HUES48 (cell line): ENCODE measurements around the gene CWF19L1.

Experiments used
- H3K27ac ChIP-seq: one replicate; pipeline ENCODE4 v1.7.0; 2013; ENCODE audit warnings: low read depth, low read length, inconsistent platforms
- H3K27me3 ChIP-seq: 2 replicates; pipeline ENCODE4 v1.6.1; 2013; ENCODE audit warnings: mild to moderate bottlenecking, low read length; ENCODE audit not compliant: control insufficient read depth, insufficient read depth
- H3K36me3 ChIP-seq: 2 replicates; pipeline ENCODE4 v1.6.1; 2013; ENCODE audit warnings: low read length; ENCODE audit not compliant: control insufficient read depth, insufficient read depth
- H3K4me1 ChIP-seq: 2 replicates; pipeline ENCODE4 v1.6.1; 2013; ENCODE audit warnings: mild to moderate bottlenecking, low read length; ENCODE audit not compliant: control insufficient read depth, insufficient read depth
- H3K4me3 ChIP-seq: 2 replicates; pipeline ENCODE4 v1.5.1; 2013; ENCODE audit warnings: mild to moderate bottlenecking, low read depth, low read length
- H3K9ac ChIP-seq: 2 replicates; pipeline ENCODE4 v1.6.1; 2013; ENCODE audit warnings: mild to moderate bottlenecking, low read depth, low read length, moderate library complexity
- H3K9me3 ChIP-seq: 2 replicates; pipeline ENCODE4 v1.6.1; 2013; ENCODE audit warnings: low read length; ENCODE audit not compliant: control insufficient read depth, insufficient read depth

Gene CWF19L1

GRCh38 chr10:100204370-100204769 is 63.1 kb downstream of the CWF19L1 start:
- Histone ChIP-seq H3K36me3 (peaks cover 84% of the 10 kb centered on the region), H3K27ac (no peak overlapping the region), H3K9me3 (no peaks in the 10 kb centered on the region)

GRCh38 chr10:100201549-100201948 is 65.9 kb downstream of the CWF19L1 start:
- Histone ChIP-seq H3K4me3 (no peak overlapping the region), H3K27me3 (no peaks in the 10 kb centered on the region), H3K27ac (no peak overlapping the region), H3K36me3 (peaks cover 84% of the 10 kb centered on the region), H3K9ac (no peak overlapping the region), H3K9me3 (no peaks in the 10 kb centered on the region), H3K4me1 (no peaks in the 10 kb centered on the region)

More at GRCh38 chr10:100204370-100204769, 63.1 kb downstream of the CWF19L1 start:
- H3K27me3 ChIP-seq: no peaks in the 10 kb centered on the region
- peaks cover 1% of the 10 kb centered on the region; the same call in 1 of the 2 replicates for H3K4me1 ChIP-seq
- H3K4me3 ChIP-seq: no peak overlapping the region
- H3K9ac ChIP-seq: no peak overlapping the region

GRCh38 chr10:100194711-100195110 is 72.7 kb downstream of the CWF19L1 start:
- no peaks in the 10 kb centered on the region for H3K9me3 ChIP-seq
- no peak overlapping the region for H3K9ac ChIP-seq
- no peaks in the 10 kb centered on the region for H3K4me1 ChIP-seq
- H3K27ac ChIP-seq: no peak overlapping the region
- H3K27me3 ChIP-seq: no peaks in the 10 kb centered on the region
- H3K4me3 ChIP-seq: no peak overlapping the region
- H3K36me3 ChIP-seq: peaks cover 75% of the 10 kb centered on the region

- Histone ChIP-seq H3K4me3 (no peak overlapping the region), H3K36me3 (peaks cover 78% of the 10 kb centered on the region), H3K4me1 (0 out of 2 replicates have a peak, but pooled peaks cover 2% of the 10 kb centered on the region), H3K27me3 (no peaks in the 10 kb centered on the region), H3K9ac (no peak overlapping the region), H3K9me3 (no peaks in the 10 kb centered on the region), H3K27ac (no peak overlapping the region)
These were observed 75.1 kb downstream of the CWF19L1 start for GRCh38 chr10:100192350-100192749.

- H3K27ac ChIP-seq: peak overlapping the region; percentile 89
- peaks cover 55% of the 10 kb centered on the region for H3K36me3 ChIP-seq
- peak overlapping the region; percentile 87 for H3K4me3 ChIP-seq
- H3K9me3 ChIP-seq: no peaks in the 10 kb centered on the region
- H3K9ac ChIP-seq: peak overlapping the region; percentile 87
- H3K4me1 ChIP-seq: peaks cover 12% of the 10 kb centered on the region; the same call in 1 of the 2 replicates
- H3K27me3 ChIP-seq: no peaks in the 10 kb centered on the region
These were observed 80.9 kb downstream of the CWF19L1 start for GRCh38 chr10:100186253-100187212.

GRCh38 chr10:100185364-100186252 is 81.8 kb downstream of the CWF19L1 start, which contains the start of gene ERLIN1:
ERLIN1 (minus strand) TSS chr10:100186029; CDS start chr10:100185626, 403 bp downstream.
- H3K27ac ChIP-seq: peak within 1 kb of the TSS; percentile 89
- peaks cover 12% of the 10 kb centered on the region; the same call in 1 of the 2 replicates for H3K4me1 ChIP-seq
- H3K9ac ChIP-seq: peak within 1 kb of the TSS; percentile 87
- H3K4me3 ChIP-seq: peak within 1 kb of the TSS; percentile 87
- H3K9me3 ChIP-seq: no peaks in the 10 kb centered on the region
- H3K27me3 ChIP-seq: no peaks in the 10 kb centered on the region
- H3K36me3 ChIP-seq: peaks cover 48% of the 10 kb centered on the region

GRCh38 chr10:100184840-100185239 is 82.6 kb downstream of the CWF19L1 start:
- H3K4me1 ChIP-seq: peaks cover 12% of the 10 kb centered on the region; the same call in 1 of the 2 replicates

GRCh38 chr10:100184426-100184825 is 83.0 kb downstream of the CWF19L1 start:
- no peaks in the 10 kb centered on the region for H3K9me3 ChIP-seq
- H3K4me1 ChIP-seq: peaks cover 12% of the 10 kb centered on the region; the same call in 1 of the 2 replicates
- no peak overlapping the region for H3K27ac ChIP-seq
- H3K36me3 ChIP-seq: peaks cover 44% of the 10 kb centered on the region
- H3K4me3 ChIP-seq: peak overlapping the region; percentile 87
- no peak overlapping the region for H3K9ac ChIP-seq
- no peaks in the 10 kb centered on the region for H3K27me3 ChIP-seq

More at GRCh38 chr10:100184840-100185239, 82.6 kb downstream of the CWF19L1 start:
- H3K4me3 ChIP-seq: peak overlapping the region; percentile 87
- H3K27ac ChIP-seq: no peak overlapping the region
- H3K9ac ChIP-seq: no peak overlapping the region
- peaks cover 48% of the 10 kb centered on the region for H3K36me3 ChIP-seq
- H3K27me3 ChIP-seq: no peaks in the 10 kb centered on the region
- no peaks in the 10 kb centered on the region for H3K9me3 ChIP-seq

- Histone ChIP-seq H3K27ac (no peak overlapping the region), H3K27me3 (no peaks in the 10 kb centered on the region), H3K4me1 (peaks cover 12% of the 10 kb centered on the region; the same call in 1 of the 2 replicates), H3K9me3 (no peaks in the 10 kb centered on the region), H3K9ac (no peak overlapping the region), H3K4me3 (no peak overlapping the region), H3K36me3 (peaks cover 42% of the 10 kb centered on the region)
These were observed 84.0 kb downstream of the CWF19L1 start for GRCh38 chr10:100183481-100183880.

- Histone ChIP-seq H3K27ac (no peak overlapping the region), H3K9me3 (no peaks in the 10 kb centered on the region), H3K4me1 (peaks cover 12% of the 10 kb centered on the region; the same call in 1 of the 2 replicates), H3K36me3 (peaks cover 43% of the 10 kb centered on the region), H3K4me3 (no peak overlapping the region), H3K9ac (no peak overlapping the region), H3K27me3 (no peaks in the 10 kb centered on the region)
These were observed 84.5 kb downstream of the CWF19L1 start for GRCh38 chr10:100182908-100183307.
